GM12874 (cell line): ENCODE data around the gene SERPINB5.

Source experiments
- TF ChIP-seq, protein P1 (sequence below): IDR thresholded peaks from 2 replicates; pipeline ENCODE4 v1.5.1; 2011; ENCODE audit warnings: low read depth, mild to moderate bottlenecking, control low read depth, low read length, moderate library complexity; ENCODE audit not compliant: insufficient read depth

The SERPINB5 gene

GRCh38 chr18:63511285-63511684 is 34.5 kb downstream of the SERPINB5 start:
- TF ChIP-seq, protein P1, sequence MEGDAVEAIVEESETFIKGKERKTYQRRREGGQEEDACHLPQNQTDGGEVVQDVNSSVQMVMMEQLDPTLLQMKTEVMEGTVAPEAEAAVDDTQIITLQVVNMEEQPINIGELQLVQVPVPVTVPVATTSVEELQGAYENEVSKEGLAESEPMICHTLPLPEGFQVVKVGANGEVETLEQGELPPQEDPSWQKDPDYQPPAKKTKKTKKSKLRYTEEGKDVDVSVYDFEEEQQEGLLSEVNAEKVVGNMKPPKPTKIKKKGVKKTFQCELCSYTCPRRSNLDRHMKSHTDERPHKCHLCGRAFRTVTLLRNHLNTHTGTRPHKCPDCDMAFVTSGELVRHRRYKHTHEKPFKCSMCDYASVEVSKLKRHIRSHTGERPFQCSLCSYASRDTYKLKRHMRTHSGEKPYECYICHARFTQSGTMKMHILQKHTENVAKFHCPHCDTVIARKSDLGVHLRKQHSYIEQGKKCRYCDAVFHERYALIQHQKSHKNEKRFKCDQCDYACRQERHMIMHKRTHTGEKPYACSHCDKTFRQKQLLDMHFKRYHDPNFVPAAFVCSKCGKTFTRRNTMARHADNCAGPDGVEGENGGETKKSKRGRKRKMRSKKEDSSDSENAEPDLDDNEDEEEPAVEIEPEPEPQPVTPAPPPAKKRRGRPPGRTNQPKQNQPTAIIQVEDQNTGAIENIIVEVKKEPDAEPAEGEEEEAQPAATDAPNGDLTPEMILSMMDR, result peak; percentile 50

- TF ChIP-seq, protein P1, result no peak
Observed at GRCh38 chr18:63514326-63514725, 37.6 kb downstream of the SERPINB5 start.

GRCh38 chr18:63514888-63515678 is 38.3 kb downstream of the SERPINB5 start:
- TF ChIP-seq, protein P1, result no peak

DNA sequence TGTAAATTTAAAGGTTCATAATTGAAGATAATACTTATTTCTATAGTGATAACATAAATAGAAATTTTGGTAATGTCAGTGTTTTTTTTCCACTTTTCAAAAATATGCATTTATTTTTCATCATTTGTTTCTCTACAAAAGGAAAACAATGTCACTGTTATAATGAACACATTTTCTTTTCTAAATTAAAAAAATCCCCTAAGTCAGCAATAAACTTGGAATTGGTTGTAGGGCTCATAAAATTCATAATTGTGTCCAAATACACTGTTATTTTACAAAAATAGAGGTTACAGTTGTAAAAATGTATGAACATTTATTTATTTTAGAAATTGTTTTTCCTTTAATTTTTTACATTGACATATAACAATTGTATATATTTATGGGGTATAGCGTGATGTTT is 39.0 kb downstream of the SERPINB5 start:
- TF ChIP-seq, protein P1, result no peak

DNA sequence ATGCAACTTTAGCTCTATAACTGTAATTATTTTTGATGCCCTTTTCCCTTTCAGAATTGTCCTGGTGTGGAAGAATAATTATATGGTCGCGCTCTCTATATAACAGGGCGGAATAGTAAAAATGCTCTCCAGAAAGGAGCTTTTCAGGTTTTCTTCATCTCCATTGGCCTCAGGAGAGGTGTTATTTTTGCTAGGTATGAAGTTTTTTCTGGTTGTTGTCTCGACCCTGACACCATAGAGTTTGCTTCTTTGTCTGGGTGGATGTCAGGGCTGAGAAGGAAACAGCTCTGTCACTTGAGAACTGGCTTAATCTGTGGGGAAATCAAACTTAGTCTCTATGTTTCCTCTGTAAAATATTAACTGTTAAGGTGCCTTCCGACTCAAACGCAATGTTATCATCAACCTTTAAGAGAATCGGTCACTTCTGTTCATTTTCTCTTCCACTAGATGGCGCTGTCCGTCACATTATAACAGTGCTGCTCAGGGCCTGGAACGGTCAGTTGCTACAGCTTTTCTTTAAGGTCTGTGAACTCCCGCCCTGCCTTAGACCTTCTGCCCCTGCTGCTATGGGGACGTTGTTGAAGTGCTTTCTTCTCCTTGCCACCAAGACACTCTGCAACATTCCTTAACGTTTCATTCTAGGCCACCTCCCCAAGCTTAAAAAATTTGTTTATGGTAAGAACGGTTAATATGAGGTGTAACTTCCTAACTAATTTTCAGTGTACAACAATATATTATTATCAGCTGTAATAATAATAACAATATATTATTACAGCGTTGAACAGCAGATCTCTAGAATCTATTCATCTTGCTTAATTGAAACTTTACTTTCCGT is 41.6 kb downstream of the SERPINB5 start:
- TF ChIP-seq, protein P1, result peak; percentile 64

DNA sequence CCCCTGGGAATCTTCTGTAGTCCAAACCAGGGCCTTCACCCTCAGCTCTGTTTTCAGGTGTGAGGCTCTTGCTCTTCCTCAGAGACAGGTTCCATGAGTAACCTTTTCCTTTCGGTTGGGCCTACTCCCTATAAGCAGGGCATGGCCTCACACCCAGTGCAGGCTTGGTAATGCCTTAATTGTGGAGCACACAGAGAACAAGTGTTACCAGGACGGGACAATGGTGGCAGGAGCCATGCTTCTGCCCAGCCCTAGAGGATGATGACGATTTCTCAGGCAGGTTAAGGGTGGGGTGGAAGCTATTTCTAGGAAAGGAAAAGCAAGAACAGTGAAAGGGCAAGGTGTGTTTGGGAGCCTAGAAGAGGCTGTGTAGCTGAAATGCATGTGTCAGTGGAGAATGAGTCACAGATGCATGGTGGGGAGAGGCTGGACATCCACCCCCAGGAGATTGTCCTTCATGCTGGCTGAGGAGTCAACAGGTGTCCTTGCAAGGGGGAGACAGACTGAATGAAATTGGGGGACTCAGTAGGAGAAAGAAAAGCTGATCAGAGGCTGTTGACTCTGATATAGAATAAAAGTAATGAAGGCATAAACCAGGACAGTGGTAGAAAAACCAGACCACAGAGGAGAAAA is 43.4 kb downstream of the SERPINB5 start:
- TF ChIP-seq, protein P1, result no peak

GRCh38 chr18:63523660-63524059 is 46.9 kb downstream of the SERPINB5 start:
- TF ChIP-seq, protein P1, result no peak
